Activated naive CD4-positive, alpha-beta T cell treated with anti-CD3 and anti-CD28 coated beads, Interleukin-2, amount 50 U/mL, for 24 hours (primary cell): ENCODE results near the gene R3HDM2.

Experiments used
- H3K27ac Mint-ChIP-seq: one replicate; pipeline ENCODE4 v1.8.0; 2021; ENCODE audit warnings: mild to moderate bottlenecking, mixed read lengths
- H3K27me3 Mint-ChIP-seq: one replicate; pipeline ENCODE4 v1.8.0; 2021; ENCODE audit warnings: mixed read lengths
- H3K36me3 Mint-ChIP-seq: one replicate; pipeline ENCODE4 v1.8.0; 2021; ENCODE audit warnings: mixed read lengths
- H3K4me1 Mint-ChIP-seq: one replicate; pipeline ENCODE4 v1.8.0; 2021; ENCODE audit warnings: mixed read lengths
- H3K4me3 Mint-ChIP-seq: one replicate; pipeline ENCODE4 v1.8.0; 2021; ENCODE audit warnings: mild to moderate bottlenecking, mixed read lengths
- H3K9me3 Mint-ChIP-seq: one replicate; pipeline ENCODE4 v1.8.0; 2021; ENCODE audit warnings: mixed read lengths

Gene R3HDM2

DNA sequence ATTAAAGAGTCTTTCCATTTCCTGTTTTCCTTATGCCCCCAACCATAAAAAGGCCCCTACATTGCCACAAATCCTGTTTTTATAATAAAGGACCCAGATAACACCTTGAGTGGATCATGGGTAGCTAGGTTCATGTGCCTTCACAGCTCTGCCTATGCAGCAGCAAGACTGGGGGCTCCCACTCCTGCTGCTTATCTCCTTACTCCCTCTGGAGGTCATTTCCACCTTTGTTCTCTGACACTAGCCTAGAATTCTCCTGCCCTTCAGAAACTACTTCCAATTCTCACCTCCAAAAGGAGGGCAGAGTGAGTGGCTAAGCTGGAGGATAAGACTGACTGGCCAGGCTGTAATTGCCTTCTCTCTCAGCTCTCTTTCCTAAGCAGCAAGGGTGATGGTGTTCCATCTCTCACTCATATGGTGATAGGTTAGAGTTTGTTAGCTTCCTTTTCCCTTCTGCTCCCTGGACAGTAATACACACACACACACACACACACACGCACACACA lies 159.8 kb downstream of the R3HDM2 start:
- Mint-ChIP-seq H3K27ac (no peak overlapping the region), H3K4me1 (peaks cover 11% of the 10 kb centered on the region), H3K27me3 (no peaks in the 10 kb centered on the region), H3K36me3 (peaks cover 14% of the 10 kb centered on the region), H3K4me3 (no peak overlapping the region), H3K9me3 (no peaks in the 10 kb centered on the region)

DNA sequence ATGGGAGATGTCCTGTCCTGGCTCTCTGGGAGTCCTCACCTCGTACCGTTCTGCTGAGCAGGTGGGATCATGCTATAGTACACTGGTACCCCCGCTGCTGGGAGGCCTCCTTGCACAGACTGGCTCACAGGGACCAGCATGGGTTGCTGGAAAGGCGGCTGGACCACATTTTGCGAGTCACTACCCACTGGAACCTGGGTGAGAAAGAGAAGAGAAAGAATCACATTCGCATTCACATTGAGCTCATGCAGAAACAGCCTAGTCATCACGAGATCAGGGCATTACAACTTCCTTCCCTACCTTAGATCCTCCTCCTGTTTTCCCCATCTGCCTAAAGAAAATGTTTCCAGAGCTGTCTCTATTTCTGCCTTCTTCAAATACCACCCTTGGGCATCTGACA lies 162.6 kb downstream of the R3HDM2 start:
- Mint-ChIP-seq H3K9me3 (no peaks in the 10 kb centered on the region), H3K4me1 (peaks cover 11% of the 10 kb centered on the region), H3K27ac (peak overlapping the region; percentile 38), H3K36me3 (peaks cover 12% of the 10 kb centered on the region), H3K27me3 (no peaks in the 10 kb centered on the region), H3K4me3 (no peak overlapping the region)

DNA sequence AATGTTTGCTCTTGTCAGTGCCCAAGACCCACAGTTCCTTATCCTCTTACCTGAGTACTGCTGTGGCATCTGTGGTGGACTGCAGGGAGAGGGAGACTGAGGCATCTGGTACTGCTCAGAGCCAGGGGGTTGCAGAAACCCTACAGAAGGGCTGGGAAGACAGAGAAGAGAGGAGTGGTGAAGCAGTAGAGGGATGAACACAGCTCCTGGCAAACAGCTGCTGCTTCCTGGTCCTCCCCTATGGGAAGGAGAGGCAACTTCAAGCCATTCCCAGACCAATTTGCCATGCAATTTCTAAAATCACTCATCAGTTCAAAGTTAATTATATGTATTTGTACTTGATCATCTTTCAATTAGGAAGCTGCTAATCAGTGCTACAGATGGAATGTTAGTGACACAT lies 164.2 kb downstream of the R3HDM2 start:
- Mint-ChIP-seq H3K27me3 (no peaks in the 10 kb centered on the region), H3K4me3 (no peak overlapping the region), H3K27ac (no peak overlapping the region), H3K4me1 (peaks cover 11% of the 10 kb centered on the region), H3K36me3 (peaks cover 13% of the 10 kb centered on the region), H3K9me3 (no peaks in the 10 kb centered on the region)

DNA sequence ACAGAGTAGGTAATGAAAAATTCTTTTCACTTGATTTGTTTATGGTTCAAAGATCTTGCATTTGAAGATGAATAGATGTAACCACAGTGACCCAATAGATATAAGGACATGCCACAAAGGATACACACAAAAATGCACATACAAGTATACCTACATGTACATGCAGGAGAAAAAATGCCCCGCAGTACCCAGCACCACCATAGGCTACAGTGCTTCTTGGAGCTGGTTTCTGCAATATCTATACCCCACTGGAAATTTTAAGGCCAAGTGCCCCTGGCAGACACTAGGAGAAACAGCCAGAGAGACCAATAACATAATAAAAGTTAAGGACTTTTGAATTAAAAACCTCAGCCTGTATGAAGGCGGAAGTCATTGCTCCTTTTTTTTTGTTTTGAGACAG lies 167.7 kb downstream of the R3HDM2 start:
- peaks cover 12% of the 10 kb centered on the region for H3K36me3 Mint-ChIP-seq

DNA sequence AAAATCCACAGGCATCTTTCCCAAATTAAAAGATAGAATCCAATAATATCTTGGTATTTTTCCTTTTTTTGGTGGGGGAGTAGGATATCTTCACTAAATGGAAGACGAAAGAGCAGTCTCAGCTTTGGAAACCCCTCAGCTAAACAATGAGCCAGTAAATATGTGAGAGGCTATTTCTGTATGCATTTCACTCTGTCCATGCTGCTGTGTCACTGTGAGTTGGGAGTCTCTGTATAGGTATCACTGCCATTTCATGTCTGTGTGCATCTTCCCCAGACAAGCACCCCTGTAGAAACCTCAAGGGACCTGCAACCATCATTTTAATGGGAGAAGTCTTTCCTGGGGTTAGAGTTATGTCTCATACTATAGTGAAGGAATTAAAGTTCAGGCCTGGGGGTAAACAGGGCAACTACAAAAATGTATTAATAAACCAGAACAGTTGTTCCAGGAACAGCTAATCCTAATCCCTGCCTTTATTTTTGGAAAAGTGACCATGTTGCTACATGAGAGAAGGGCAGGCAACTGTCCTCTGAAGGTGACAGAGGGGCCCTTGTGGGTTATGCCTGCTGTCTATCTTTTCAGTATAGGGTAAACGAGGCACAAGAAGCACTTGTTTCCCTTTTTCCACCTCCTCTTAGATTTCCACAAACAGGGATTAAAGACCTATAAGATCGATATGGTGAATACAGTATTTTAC lies 168.6 kb downstream of the R3HDM2 start:
- Mint-ChIP-seq H3K4me3 (no peak overlapping the region), H3K4me1 (peaks cover 4% of the 10 kb centered on the region), H3K27me3 (no peaks in the 10 kb centered on the region), H3K36me3 (peaks cover 13% of the 10 kb centered on the region), H3K9me3 (no peaks in the 10 kb centered on the region), H3K27ac (no peak overlapping the region)

More for the DNA sequence above, 167.7 kb downstream of the R3HDM2 start:
- Mint-ChIP-seq H3K4me3 (no peak overlapping the region), H3K27me3 (no peaks in the 10 kb centered on the region), H3K4me1 (peaks cover 6% of the 10 kb centered on the region), H3K27ac (no peak overlapping the region), H3K9me3 (no peaks in the 10 kb centered on the region)

DNA sequence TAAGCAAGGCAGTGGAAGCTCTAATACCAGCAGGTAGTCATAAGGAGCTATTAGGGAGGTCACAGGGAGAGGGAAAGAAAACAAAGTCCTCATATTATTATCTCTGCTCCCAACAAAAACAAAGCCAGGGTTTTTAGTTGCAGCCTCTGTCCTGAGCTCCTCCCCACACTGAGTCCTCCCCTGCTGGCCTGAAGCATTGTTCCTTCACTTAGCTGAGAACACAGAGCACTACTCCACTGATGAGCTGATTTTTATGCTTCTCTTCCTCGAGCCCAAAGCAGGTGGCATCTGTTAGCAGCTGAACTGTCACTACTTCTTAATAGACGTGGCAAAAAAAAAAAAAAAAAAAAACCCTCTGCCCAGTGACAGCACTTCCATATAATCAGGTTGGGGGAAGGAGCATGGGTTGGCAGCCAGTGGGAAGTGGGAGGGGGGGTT lies 169.4 kb downstream of the R3HDM2 start:
- Mint-ChIP-seq H3K4me1 (peaks cover 4% of the 10 kb centered on the region), H3K27me3 (no peaks in the 10 kb centered on the region), H3K27ac (no peak overlapping the region), H3K4me3 (no peak overlapping the region), H3K9me3 (no peaks in the 10 kb centered on the region), H3K36me3 (peaks cover 14% of the 10 kb centered on the region)

DNA sequence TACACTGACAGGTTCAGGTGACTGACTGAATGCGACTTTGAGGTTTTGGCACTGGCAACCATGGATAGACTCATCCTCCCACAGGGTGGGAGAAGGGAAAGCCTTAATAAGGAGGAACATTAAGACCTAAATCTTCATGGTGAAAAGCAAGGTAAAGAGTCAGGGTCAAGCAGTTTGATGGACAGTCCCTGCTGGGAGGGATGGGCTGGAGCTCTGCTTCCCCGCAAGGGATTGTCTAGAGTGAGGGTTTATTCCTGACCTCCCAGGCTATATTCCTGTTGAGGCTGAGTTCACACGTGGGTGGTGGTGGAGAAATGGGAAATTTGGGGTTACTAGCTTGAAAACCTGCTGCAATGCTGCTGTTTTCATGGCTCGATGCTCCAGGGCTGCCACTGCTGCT lies 170.5 kb downstream of the R3HDM2 start:
- Mint-ChIP-seq H3K27ac (no peak overlapping the region), H3K4me3 (no peak overlapping the region), H3K9me3 (no peaks in the 10 kb centered on the region), H3K36me3 (peaks cover 17% of the 10 kb centered on the region), H3K27me3 (no peaks in the 10 kb centered on the region), H3K4me1 (peaks cover 4% of the 10 kb centered on the region)

DNA sequence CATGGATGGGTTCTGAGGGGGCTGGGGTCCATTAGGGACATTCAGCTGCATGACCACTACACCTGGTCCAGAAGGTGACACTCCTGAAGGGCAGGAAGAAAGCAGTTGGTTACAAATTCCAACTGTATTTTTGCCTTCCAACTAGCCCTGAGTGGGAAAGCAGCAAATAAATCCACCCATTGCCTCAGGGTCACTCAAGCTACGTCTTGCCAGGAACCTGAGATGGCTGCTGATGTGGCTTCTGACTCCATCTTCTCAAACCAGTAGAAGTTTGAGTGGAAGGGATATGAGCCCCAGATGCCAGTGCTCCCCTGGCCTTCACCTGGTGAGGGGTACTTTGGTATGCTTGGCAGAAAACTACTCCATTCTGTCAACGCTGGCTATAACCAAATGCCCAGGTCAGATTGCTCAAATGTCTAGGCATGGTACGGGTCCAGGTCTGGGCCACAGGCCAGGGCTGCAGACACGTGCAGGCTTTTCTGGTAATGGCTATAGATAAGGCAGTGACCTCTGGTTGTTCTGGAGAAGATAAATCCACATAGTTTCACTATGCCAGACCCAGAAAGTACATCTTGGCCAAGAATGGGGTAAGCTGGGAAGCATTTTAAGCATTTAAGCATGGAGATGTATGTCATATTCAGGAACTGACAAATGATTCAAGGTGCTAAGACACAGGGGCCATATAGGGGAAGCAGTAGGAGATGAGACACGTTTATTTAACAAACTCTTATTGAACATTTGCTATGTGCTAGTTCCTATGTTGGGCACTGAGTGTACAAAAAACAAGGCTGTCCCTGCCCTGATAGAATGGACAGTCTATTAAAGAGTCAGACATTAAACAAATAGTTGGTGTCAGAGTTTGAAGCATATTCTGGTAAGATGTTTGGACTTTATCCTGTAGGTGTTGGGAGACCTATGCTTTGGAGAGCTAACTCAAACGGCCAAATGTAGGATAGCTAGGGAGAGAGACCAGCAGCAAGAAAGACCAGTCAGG lies 171.6 kb downstream of the R3HDM2 start:
- Mint-ChIP-seq H3K9me3 (no peaks in the 10 kb centered on the region), H3K27ac (no peak overlapping the region), H3K27me3 (no peaks in the 10 kb centered on the region), H3K36me3 (peaks cover 14% of the 10 kb centered on the region), H3K4me3 (no peak overlapping the region), H3K4me1 (peaks cover 4% of the 10 kb centered on the region)

DNA sequence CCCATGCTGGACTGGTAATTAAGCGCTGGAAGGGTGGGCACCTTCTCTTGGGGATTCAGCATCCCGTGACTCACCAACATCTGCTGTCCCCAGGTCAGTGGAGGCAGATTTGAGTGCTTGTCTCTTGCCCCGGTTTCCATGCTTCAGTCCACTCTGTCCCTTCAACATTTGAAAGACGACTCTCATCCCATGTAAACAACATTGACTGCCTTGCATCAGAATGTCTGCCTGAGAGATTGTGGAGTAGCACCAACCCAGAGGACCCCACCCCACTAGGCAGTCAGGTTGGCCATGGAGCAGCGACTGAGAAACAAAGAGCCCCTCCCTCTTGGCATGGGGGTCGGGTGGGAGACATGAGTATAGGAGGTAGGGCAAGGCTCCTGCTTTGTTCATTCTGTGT lies 174.9 kb downstream of the R3HDM2 start:
- no peak overlapping the region for H3K4me3 Mint-ChIP-seq
- H3K9me3 Mint-ChIP-seq: no peaks in the 10 kb centered on the region
- peaks cover 11% of the 10 kb centered on the region for H3K36me3 Mint-ChIP-seq
- H3K27ac Mint-ChIP-seq: no peak overlapping the region
- no peaks in the 10 kb centered on the region for H3K27me3 Mint-ChIP-seq
- no peaks in the 10 kb centered on the region for H3K4me1 Mint-ChIP-seq

DNA sequence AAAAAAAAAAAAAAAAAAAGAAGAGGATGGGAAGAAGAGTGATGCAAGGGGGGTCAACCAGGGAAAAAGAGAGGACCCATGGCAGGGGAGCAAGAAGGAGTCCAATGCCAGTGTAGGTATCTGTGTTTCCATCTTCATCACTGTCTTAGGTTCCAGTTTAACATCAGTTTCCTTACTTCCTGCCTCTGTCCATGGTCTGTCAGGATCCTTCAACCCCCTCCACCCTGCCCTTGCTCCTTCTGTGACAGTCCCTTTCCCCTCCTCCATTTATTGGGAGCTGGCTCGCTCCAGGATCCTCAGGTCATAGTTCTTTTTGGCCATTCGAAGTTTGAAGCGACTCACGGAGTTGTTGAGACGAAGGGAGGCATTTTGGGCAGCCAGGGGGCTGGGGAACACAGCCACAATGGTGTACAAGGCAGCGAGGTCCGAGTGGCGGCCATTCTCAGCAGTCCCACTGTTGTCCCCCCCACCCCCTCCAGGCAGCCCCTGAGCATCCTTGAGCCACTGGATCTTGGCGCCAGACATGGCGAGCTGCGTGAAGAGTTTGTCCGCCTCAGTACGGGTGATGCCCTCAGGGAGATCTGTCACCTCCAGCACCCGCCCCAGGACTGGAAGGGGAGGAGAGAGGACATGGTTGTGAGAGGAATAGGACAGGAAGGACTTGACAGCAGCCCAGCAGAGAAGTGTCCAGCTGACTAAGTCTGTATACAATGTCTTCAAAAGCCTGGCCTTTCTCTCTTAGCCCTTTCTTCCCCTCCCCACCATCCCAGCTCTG lies 176.2 kb downstream of the R3HDM2 start:
- H3K4me1 Mint-ChIP-seq: no peaks in the 10 kb centered on the region
- no peak overlapping the region for H3K27ac Mint-ChIP-seq
- H3K9me3 Mint-ChIP-seq: no peaks in the 10 kb centered on the region
- H3K27me3 Mint-ChIP-seq: no peaks in the 10 kb centered on the region
- no peak overlapping the region for H3K4me3 Mint-ChIP-seq
- H3K36me3 Mint-ChIP-seq: peaks cover 11% of the 10 kb centered on the region

DNA sequence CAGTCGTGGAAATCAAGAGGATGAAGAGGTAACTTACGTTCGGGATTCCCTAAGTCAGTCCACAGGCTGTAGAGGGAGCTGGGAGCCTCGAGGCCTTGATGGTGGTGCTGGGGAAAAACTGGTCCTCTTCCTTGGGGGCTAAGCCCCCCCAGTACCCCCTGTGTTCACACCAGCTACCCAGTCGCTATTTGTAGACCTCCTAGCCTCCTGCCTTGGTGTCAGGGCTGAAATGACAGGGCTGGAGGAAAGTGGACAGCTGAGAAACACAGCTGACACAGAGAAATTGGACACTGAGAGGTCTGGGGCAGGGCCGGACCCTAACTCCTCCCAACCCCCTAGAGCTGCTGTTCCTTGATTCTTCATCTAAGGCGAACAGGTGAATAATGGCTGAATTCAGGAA lies 179.9 kb downstream of the R3HDM2 start, which contains the start of gene STAC3:
Gene STAC3 (minus strand): TSS at position 232 of the 400 bp plus-strand sequence. CDS start 1,551 bp downstream, outside the sequence.
- Mint-ChIP-seq H3K4me3 (no peak within 1 kb of the TSS), H3K9me3 (no peaks in the 10 kb centered on the region), H3K4me1 (peaks cover 7% of the 10 kb centered on the region), H3K27ac (no peak within 1 kb of the TSS), H3K36me3 (peaks cover 3% of the 10 kb centered on the region), H3K27me3 (no peaks in the 10 kb centered on the region)

DNA sequence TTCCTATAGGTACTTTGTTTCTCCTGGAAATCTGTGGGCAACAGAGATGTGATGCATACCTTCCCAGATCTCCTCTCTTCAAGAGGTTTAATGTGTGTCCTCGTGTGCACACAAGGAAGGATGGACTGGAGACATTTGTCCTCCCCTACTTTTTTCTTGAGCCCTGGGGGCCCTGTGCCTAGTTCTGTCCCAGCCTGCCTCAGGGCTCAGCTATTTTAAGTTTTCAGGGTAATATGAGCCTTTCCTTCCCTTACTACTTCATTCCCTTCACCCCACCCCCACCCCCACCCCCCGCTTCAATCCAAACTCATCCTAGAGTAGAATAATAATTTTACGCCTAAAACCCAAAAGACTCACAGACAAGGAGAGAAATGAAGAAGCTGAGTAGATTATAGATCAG lies 180.3 kb downstream of the R3HDM2 start:
- Mint-ChIP-seq H3K4me3 (no peak overlapping the region), H3K9me3 (no peaks in the 10 kb centered on the region), H3K27ac (no peak overlapping the region), H3K4me1 (peaks cover 7% of the 10 kb centered on the region), H3K27me3 (no peaks in the 10 kb centered on the region), H3K36me3 (peaks cover 3% of the 10 kb centered on the region)

DNA sequence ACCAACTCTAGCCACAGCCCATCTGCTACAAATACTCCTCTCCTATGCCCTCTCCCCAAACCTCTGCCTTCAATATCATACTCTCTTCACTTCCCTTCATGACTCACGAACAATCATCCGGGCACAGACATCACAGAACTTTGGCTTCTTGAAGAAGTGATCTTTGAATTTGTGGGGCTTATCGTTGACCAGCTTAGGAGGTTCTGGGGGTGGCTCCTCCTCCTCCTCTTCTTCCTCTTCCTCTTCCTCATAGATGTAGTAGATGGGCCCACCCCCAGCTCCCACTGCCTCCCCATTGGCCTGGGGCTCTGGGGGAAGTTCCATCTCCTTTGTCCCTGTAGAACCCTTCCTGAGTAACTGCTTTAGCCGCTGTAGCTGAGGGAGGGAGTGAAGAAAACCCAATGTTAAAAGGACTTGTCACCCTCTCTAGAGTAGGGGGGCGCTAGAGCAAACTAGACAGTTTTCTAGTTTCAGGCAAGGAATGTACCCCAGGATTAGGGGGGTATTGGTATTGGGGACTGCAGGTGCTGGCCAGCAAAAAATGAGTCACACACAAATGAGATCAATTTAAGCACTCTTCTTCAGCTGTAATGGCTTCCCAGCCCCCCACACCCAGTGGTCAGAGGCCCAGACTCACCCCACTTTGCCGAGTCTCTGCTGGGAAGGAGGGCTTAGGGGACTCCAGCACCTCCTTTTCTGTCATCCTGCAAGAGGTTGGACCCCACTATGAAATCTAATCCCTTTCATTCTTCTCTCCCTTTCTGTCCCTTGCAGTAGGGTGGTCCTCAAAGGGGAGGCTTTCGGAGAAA lies 181.7 kb downstream of the R3HDM2 start:
- Mint-ChIP-seq H3K4me1 (peaks cover 8% of the 10 kb centered on the region), H3K4me3 (no peak overlapping the region), H3K27ac (no peak overlapping the region), H3K9me3 (no peaks in the 10 kb centered on the region), H3K27me3 (no peaks in the 10 kb centered on the region), H3K36me3 (peaks cover 1% of the 10 kb centered on the region)

DNA sequence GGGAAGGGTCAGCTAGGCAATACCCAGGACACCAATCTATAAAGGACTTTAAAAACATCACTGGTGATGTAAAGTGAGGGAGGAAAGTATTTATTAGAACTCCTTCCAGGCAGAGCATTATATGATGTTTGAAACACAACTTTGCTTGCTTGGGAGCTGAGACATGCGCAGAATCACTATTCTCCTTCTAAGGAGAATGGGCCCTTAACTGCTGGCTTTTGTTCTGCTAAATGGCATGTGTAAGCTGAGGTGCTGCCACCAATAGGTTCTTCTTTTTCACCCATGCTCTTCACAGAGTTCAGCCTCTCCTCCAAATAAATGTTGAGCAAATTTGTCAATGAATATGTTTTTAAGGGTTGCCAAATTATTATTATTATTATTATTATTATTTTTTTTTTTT lies 183.8 kb downstream of the R3HDM2 start:
- Mint-ChIP-seq H3K9me3 (no peaks in the 10 kb centered on the region), H3K36me3 (peaks cover 3% of the 10 kb centered on the region), H3K4me3 (no peak overlapping the region), H3K27ac (no peak overlapping the region), H3K27me3 (peaks cover 8% of the 10 kb centered on the region), H3K4me1 (peaks cover 27% of the 10 kb centered on the region)
